Measurements from ENCODE around the gene COL23A1.

DNA sequence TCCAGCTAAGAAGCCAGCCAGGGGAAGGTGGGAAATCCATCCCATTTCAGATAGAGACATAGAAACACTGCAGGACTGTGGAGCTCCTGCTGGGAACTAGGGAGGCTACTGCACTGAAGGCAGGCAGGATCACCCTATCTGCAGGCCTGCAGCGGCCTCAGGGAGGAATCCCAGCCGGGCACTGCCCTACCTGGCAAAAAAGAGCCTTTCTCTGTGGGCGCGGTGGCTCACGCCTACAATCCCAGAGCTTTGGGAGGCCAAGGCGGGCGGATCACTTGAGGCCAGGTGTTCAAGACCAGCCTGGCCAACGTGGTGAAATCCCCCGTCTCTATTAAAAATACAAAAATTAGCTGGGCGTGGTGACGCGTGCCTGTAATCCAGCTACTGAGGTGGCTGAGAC, 286.2 kb downstream of the COL23A1 start:
- TF ChIP-seq, protein P1, sequence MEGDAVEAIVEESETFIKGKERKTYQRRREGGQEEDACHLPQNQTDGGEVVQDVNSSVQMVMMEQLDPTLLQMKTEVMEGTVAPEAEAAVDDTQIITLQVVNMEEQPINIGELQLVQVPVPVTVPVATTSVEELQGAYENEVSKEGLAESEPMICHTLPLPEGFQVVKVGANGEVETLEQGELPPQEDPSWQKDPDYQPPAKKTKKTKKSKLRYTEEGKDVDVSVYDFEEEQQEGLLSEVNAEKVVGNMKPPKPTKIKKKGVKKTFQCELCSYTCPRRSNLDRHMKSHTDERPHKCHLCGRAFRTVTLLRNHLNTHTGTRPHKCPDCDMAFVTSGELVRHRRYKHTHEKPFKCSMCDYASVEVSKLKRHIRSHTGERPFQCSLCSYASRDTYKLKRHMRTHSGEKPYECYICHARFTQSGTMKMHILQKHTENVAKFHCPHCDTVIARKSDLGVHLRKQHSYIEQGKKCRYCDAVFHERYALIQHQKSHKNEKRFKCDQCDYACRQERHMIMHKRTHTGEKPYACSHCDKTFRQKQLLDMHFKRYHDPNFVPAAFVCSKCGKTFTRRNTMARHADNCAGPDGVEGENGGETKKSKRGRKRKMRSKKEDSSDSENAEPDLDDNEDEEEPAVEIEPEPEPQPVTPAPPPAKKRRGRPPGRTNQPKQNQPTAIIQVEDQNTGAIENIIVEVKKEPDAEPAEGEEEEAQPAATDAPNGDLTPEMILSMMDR (IDR thresholded peaks at IDR 0.05; ENCODE audit: low read depth, low read length), result no peak
- TF ChIP-seq EZH2phosphoT487 (IDR thresholded peaks at IDR 0.05; ENCODE audit: low read depth), result no peak

All from OCI-LY3 (cell line).